Epithelial cell of esophagus (primary cell): ENCODE measurements around the gene RNF151.
A peak's percentile ranks its signal among the peaks of the same experiment; 100 is the strongest.
"Not testable (repeated sequence)": the region's sequence is repeated elsewhere in the genome, so short reads cannot be mapped to it uniquely, and the experiment has no call there.

Source experiments
- DNase-seq: peaks from one replicate; pipeline ENCODE4 v3.0.0; 2010; ENCODE audit warnings: low read depth
- H3K4me3 ChIP-seq: 2 replicates; pipeline ENCODE4 v1.5.1; 2011; ENCODE audit warnings: mild to moderate bottlenecking, low read length, control low read depth
- TF ChIP-seq, protein P1 (sequence below): IDR thresholded peaks from 2 replicates; pipeline ENCODE4 v1.5.1; 2011; ENCODE audit warnings: low read depth, mild to moderate bottlenecking, low read length, control low read depth, inconsistent platforms; ENCODE audit not compliant: insufficient read depth; ENCODE audit errors: missing control alignments

The RNF151 gene

DNA sequence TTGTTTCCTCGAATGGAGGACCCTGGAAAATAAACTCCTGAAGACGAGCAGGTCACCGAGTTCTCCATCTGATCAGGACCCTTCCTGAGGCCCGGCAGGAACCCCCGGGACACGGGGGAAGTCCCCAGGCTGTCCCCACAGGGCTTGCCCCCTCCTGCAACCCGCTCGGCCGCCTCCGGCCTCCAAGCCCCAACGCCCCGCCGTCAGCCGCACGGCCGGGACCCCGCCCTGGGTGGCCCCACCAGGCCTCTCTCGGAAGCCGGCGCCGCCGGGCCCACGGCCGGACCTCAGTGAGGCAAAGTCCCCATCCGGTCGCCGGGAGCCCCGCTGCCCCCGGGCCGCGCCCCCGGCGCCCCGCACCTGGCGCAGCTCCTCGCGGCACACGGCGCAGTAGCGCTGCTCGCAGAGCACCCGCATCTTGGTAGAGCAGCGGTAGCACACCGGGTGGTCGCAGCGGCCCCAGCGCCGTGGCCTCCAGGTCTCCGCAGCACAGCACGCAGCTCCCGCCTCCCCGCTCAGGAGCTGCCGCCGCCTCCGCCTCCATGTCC lies 42.6 kb downstream of the RNF151 start:
- peak overlapping the region; percentile 85 for H3K4me3 ChIP-seq
- DNase-seq = no peak
- TF ChIP-seq, protein P1, sequence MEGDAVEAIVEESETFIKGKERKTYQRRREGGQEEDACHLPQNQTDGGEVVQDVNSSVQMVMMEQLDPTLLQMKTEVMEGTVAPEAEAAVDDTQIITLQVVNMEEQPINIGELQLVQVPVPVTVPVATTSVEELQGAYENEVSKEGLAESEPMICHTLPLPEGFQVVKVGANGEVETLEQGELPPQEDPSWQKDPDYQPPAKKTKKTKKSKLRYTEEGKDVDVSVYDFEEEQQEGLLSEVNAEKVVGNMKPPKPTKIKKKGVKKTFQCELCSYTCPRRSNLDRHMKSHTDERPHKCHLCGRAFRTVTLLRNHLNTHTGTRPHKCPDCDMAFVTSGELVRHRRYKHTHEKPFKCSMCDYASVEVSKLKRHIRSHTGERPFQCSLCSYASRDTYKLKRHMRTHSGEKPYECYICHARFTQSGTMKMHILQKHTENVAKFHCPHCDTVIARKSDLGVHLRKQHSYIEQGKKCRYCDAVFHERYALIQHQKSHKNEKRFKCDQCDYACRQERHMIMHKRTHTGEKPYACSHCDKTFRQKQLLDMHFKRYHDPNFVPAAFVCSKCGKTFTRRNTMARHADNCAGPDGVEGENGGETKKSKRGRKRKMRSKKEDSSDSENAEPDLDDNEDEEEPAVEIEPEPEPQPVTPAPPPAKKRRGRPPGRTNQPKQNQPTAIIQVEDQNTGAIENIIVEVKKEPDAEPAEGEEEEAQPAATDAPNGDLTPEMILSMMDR = no peak

DNA sequence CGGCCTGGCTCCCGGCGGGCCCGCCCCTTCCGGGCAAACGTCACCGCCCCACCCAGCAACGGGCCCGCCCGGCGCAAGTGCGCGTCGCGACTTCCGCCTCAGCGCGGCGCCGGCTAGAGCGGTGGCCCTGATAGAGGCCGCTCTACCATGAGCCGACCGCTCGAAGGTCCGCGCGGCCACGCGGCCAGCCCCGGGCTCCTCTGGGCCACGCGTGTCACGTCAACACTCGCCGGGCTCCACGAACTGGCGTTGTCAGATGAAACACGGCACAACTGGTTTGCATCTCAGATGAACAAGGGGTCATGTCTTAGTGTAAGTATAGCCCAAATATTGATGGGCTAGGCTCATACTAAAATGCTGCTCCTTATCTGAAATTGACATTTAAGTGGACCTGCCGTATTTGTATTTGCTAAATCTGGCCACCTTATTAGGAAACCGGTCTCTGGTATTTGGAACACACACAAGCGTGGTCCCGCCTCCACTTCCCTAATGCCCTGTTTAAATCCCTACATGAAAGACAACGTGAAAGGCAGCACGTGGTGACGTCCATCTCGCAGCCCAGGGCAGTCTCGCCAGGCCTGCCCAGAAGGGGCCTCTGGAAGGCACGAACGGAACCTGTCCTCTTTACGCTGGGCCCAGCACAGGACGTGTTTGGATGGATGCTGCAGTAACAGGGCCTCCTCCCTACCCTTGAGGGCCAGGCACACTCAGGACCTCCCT lies 43.3 kb downstream of the RNF151 start, which contains the start of gene ZNF598:
Gene ZNF598 (minus strand): TSS at position 31 of the 720 bp plus-strand sequence.
- DNase-seq = peak; percentile 89
- H3K4me3 ChIP-seq = peak within 1 kb of the TSS; percentile 85
- TF ChIP-seq, protein P1 = no peak

DNA sequence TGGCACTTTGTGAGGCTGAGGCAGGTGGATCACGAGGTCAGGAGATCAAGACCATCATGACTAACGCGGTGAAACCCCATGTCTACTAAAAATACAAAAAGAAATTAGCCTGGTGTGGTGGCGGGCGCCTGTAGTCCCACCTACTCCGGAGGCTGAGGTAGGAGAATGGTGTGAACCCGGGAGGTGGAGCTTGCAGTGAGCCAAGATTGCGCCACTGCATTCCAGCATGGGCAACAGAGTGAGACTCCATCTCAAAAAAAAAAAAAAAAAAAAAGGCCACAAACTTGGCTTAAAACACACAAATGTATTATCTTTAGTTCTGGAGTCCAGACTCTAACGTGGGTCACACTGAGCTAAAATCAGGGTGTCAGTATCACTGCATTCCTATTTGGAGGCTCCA lies 45.1 kb downstream of the RNF151 start:
- not testable (repeated sequence) for H3K4me3 ChIP-seq, DNase-seq

DNA sequence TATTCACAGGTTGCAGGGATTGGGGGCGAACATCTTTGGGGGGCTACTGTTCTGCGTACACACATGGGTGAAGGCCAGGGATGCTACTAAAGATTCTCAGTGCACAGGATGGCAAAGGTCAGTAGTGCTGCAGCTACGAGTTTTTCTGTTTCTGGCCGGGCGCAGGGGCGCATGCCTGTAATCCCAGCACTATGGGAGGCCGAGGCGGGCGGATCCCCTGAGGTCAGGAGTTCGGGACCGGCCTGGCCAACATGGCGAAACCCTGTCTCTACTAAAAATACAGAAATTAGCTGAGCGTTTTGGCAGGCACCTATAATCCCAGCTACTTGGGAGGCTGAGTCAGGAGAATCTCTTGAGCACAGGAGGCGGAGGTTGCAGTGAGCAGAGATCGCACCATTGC lies 46.9 kb downstream of the RNF151 start:
- no peak overlapping the region for H3K4me3 ChIP-seq
- no peak for DNase-seq
- TF ChIP-seq, protein P1 = no peak

DNA sequence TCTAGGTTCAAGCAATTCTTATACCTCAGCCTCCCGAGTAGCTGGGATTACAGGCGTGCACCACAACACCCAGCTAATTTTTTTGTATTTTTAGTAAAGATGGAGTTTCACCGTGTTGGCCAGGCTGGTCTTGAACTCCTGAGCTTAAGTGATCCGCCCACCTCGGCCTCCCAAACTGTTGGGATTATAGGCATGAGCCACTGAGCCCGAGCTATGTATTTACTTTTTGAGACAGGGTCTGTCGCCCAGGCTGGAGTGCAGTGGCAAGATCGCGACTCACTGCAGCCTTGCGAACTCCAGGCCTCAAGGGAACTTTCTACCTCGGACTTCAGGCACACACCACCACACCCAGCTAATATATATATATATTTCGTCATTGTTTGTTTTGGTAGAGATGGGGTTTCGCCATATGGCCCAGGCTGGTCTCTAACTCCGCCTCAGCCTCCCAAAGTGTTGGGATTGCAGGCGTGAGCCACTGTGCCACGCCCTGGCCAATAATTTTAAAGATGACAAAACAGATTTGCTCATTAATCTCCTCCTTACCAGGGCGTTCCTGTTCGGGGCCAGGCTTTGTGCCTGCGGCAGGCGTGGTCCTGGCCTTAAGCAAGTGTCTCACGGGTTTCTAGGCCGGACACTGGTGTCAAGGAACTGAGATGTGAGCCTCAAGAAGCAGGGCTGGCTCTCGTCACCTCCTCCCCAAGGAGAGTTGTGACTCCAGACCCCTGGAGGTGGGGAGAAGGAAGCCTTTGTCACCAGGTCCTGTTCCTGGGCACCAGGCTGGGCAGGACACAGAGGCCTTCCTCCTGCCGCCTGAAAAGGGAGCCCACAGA lies 48.7 kb downstream of the RNF151 start:
- TF ChIP-seq, protein P1 = no peak
- H3K4me3 ChIP-seq = no peak overlapping the region
- DNase-seq = peak; percentile 94

DNA sequence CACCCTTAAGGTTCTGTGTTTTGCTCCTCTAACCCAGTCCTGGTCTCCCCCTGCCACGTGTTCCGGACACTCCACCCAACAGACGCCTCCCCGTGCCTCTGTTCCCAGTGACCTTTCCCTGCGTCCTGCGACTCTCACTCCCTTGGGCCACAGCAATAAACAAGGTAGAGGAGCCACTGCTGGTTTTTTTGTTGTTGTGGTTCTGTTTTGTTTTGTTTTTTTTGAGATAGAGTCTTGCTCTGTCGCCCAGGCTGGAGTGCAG lies 49.2 kb downstream of the RNF151 start:
- TF ChIP-seq, protein P1 = no peak
- DNase-seq = no peak
- no peak overlapping the region for H3K4me3 ChIP-seq

DNA sequence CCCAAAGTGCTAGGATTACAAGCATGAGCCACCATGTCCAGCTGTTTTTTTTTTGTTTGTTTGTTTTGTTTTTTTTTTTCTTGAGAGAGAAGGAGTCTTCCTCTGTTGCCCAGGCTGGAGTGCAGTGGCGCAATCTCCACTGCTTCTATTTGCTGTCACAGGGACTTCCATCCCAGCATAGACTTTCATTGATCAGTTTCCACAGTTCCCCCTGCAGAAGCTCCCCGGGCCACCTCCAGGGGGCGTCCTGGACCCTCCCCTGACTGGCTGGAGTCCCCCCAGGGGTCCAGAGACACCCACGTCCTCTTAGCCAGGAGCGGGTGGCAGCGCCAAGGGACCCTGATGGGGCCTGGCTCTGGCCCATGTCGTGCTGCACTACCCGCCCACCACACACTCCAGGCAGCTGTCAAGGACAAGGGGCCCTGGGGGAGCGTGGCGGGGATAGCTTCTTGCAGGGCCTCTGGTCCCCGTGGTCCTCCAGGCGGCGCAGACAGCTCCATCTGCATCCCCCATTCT lies 49.8 kb downstream of the RNF151 start:
- DNase-seq = no peak
- no peak overlapping the region for H3K4me3 ChIP-seq
- TF ChIP-seq, protein P1 = peak; percentile 13
